Activated T-cell treated with anti-CD3 and anti-CD28 coated beads, Interleukin-2, amount 50 U/mL, for 48 hours (primary cell): Measurements from ENCODE around the gene TTLL7.

Experiments used
- DNase-seq, 2 experiments: peaks; one replicate each; pipeline ENCODE4 v3.0.0-alpha.2; 2020

TTLL7 gene

DNA sequence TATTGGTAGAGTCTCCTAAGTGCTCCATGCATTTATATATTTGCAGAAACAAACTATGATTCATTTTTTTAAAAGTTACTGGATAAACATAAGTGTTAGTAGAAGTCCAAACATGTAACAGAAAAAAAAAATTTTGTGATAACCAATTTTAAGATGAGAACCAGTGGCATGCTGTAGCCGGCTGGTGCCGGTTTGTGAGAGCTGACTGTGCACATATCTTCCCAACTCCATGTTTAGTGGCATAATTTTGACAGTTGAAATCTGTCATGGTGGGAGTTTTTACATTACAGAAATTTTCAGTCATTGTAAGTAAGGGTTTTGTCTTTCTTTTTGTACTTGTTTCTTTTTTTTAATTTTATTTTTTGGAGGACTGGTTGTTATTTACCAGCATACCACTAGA, 141.2 kb downstream of the TTLL7 start:
- DNase-seq, result no peak

DNA sequence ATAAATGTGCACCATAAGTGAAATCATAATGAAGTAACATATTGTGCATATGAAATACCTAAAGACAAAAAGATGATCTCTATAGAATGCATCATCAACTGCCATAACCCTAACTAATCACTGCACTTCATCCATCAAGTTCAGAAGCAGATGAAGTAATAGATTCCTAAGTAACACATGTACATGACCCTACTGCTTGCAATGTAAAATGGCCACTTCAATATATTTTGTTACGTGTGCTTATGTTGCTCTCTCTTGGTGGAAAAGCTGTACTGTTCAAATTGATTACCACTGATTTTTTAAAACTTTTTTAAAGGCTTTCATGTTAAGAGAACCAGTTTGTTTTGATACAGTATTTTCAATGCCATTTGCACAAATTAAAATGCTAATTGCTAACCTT, 141.8 kb downstream of the TTLL7 start:
- no peak for DNase-seq

- DNase-seq, result no peak
Observed at GRCh38 chr1:83856381-83856780, 142.6 kb downstream of the TTLL7 start.

GRCh38 chr1:83854456-83854855, 144.5 kb downstream of the TTLL7 start:
- DNase-seq, result no peak

DNA sequence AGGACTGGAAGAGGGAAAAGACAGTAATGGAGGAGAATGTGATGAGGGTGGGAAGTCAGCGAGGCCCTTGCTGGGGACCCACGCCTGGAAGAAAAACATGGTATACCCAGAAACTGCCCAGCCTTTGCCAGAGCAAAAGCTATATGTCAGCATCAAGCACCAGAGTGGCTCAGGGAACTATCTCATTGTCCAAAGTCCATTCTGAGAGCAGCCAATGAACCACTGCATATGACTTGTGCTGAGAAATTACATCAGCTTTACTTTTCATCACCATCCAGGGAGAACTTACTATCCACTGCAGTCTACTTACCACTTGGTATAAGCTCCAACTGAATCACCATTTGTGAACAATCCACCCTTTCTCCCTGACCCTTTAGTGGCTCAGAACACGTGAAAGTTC, 148.1 kb downstream of the TTLL7 start:
- no peak for DNase-seq

- no peak for DNase-seq
Observed at GRCh38 chr1:83849191-83850061, 149.5 kb downstream of the TTLL7 start.

GRCh38 chr1:83846138-83846537, 152.8 kb downstream of the TTLL7 start:
- DNase-seq, result no peak

DNA sequence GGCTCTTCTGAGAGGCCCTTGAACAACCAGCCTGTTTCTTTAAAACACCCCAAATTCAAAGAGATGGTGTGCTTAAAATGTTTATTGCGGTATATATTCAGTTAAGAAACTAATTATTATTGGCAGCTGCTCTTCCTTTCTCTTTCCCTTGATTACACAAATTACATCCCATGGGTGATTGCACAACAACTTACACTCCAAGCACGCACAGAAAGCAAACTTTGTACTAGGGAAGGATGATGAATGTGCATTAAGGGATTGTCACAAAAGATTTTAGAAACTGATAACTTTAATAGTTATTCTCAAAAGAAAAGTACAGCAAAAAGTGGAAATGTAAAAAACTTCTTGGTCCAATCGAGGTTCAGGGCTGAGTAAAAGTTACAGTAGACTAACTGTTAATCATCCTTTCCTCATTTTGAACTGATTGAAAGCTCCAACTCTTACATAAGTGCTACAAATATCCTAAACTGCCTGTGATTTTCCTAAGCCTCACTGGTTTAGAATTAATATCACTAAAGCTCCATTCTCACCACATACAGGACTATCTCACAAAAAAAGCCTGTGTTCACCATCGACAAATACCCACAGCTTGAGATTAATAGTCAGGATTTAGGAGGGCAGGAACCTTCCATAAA, 153.4 kb downstream of the TTLL7 start:
- DNase-seq, result no peak

- DNase-seq, result no peak
Observed at GRCh38 chr1:83844546-83844945, 154.4 kb downstream of the TTLL7 start.

GRCh38 chr1:83839566-83840173, 159.3 kb downstream of the TTLL7 start:
- no peak for DNase-seq

GRCh38 chr1:83838573-83838972, 160.4 kb downstream of the TTLL7 start:
- DNase-seq, result no peak

- no peak for DNase-seq
Observed at GRCh38 chr1:83836543-83836942, 162.4 kb downstream of the TTLL7 start.

DNA sequence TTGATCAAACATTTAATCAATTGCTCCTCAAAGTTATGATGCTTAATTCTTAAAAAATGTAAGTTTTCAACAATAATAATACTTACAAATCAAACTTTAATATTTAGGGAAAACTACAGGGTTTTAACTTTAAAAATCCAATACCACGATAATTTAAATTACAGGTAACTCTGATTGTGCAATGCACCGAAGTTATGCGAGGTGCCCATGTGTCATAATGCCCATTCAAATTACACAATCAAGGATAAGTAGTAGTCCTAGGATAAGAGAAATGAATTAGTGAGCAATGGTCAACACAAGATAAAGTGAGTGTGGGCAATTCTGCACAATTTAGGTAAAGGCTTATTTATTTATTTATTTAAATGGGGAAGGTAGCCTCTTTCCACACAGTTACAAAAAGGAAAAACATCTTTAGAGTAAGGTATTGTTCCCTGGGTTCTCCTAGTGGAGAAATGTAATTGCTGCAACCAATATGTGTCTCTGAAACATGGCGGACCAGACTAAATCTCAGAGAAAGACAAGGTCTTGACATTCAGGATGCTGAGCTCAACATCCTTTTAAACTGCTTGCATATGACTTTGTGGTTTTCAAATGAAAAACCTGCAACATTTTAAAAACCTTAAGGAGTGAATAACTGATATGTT, 164.2 kb downstream of the TTLL7 start:
- no peak for DNase-seq

DNA sequence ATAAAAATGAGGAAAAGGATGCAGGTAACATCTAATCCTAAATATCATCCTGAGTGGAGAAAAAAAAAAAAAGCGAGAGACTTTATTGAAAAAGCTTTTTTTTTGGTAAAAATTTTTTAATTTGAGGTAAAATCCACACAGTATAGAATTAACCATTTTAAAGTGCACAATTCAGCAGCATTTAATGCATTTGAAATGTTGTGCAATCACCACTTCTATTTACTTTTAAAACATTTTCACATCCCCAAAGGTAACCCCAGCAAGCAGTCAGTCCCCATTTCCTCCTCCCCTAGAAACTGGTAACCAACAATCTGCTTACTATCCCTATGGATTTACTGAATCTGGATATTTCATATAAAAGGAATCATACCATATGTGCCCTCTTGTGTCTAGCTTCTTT, 166.7 kb downstream of the TTLL7 start:
- no peak for DNase-seq

DNA sequence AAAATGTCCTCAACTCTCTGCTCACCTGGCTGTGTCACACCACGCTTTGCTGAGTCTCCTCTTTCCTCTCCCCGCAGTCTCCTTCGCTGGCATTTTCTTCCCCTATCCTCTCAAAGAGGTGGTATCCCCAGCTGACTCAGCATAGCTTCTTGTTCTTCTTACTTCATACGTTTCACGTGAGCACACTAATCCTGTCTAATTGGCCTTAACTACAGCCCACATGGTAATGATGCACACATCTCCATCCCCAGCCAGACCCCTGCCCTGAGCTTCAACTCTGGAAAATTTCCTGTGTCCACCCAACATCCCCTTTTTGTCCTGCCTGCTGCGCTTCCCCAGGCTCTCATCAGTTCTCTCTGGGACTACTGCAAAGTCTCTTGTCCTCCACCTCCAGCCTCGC, 169.8 kb downstream of the TTLL7 start:
- no peak for DNase-seq

DNA sequence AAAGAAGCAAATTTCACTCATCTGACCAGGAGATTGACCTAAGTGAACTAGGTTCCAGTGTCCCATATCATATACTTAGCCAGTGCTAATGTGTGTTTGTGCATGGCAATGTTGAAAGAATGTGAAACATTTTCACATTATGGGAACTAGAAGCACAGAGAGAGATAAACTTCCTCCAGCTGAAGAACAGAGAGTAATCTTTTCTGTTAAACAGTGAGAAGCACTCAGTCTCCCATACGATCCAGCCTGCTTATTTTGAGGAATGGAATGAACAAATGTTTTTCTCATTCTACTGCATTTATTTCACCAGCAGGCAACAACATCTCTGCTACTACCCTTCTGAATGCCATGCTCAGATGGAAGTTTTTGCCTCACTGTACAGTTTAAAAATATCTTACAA, 170.5 kb downstream of the TTLL7 start:
- DNase-seq, result no peak

DNA sequence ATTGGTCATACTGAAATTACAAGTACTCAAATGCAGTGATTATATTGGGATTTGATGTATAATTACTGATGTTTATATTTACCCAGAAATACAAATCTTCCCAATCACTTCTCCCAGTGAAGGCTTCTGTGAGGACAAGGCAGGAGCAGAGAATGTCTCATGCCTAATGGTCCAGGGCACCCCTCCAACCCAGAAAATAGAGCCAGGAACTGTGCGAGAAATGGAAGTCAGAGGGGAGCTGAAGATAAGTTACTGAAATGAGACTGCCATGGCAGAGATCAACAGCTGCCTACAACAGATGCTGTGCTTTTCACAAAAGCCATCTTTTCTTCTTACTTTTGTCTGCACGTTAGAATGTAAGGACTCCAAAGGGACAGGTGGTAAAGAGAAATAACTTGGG, 171.2 kb downstream of the TTLL7 start:
- no peak for DNase-seq

DNA sequence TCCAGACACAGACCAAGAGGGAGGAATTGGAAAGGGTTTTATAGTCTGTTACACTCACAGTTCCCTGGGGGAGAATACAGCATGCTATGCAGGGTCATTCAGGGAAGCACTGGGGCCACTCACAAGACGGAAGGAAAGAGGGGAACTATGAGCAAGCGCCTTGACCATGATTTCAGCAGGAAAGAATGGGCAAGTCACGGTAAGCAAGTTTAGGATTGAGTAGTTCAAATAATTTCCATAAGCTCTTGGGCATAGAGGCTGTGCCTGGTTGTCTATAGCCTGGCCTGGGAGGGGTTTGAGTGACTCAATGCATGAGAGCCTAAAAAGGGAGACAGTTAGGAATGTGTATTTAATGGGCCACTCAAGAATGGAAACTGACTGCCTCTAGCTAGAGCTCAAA, 176.7 kb downstream of the TTLL7 start:
- no peak for DNase-seq

DNA sequence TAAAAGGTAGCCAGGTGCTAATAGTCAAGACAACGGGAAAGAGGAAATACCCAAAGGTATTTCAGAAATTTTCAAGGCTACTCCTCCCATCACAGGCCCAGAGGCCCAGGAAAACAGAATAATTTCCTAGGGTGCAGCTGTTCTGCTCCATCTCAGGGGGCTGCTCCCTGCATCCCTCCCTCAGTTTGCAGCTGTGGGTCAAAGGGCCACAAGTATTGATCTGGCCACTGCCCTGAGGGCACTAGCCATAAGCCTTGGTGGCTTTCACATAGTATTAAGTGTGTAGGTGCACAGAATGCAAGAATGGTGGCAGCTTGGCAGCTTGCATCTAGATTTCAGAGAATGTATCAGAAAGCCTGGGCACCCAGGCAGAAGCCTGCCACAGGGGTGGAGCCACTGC, 179.5 kb downstream of the TTLL7 start:
- DNase-seq, result no peak

GRCh38 chr1:83818916-83819315, 180.0 kb downstream of the TTLL7 start:
- no peak for DNase-seq

DNA sequence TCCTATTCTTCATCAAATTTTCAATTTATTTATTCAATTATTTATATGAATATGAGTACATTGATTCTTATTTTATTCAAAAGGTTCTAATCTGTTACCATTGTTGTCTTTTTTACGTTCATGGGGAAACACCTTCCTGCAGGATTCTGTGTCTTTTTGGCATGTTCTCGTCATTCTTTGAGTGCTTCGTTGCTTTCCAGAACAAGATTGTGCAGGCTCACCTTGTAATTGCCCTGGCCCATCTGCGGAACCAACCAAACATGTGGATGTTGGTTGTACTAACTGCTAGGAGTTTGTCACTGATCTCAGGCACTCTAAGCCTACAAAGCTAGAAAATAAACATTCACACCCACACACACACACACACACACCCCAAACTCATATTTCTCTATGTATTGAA, 182.1 kb downstream of the TTLL7 start:
- no peak for DNase-seq

DNA sequence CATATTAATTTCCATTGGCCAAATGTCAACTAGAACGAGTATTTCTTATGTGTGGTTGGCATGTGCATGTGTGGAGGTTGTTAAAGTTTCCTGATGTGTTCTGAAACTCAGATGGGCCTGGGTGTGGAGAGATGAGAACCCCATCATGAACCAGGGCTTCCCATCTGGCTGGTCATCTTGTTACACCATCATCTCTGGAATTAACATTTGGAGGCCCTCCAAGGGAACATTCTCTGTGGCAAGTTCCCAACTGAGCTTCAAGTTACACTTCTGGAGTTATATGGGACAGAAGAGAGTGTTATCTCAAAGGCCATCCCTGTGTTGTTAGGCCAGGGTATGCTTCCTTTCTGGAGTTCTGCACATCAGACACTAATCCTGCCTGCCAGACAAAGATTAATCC, 183.6 kb downstream of the TTLL7 start:
- DNase-seq, result no peak
